Naive thymus-derived CD4-positive, alpha-beta T cell (primary cell): ENCODE data around the gene BATF3. TPM values are rescaled to one million over a fixed set of nuclear protein-coding genes. Genes with fewer than 3 reads are reported as not detected.

Experiments used
- polyA plus RNA-seq, 2 donors: library from polyadenylated mRNA; unstranded; fragments of 300-500 nt; fragmentation: Illumina TruSeq; gene quantifications; one replicate each; pipeline ENCODE4 v1.2.3, GENCODE V29; 2021
- total RNA-seq, 6 experiments: library from RNA in 5 of 6; stranded (reverse) in 5 of 6; gene quantifications; 1 replicate in 5 of 6; 2 replicates in 1 of 6; pipeline ENCODE4 v1.2.3 and lab custom pipeline; 2021 to 2026

Gene BATF3
- total and polyA plus RNA-seq, 7 experiments from 2014 or later: 0.27 to 40.2 (median 1.1) TPM

Other genes starting within 250 kb of the BATF3 start
- 10 to 100 TPM in 3 of 5 experiments, under 1 TPM in 2; 0.57 to 83.4 (median 12.5) TPM for gene ATF3, start 91.1 kb downstream of the BATF3 start, total RNA-seq
- gene ATF3, start 91.1 kb downstream of the BATF3 start, polyA plus RNA-seq: not detected
- 10 to 100 TPM; 22.3 to 42.3 (median 37.7) TPM for gene NSL1, start 91.9 kb upstream of the BATF3 start, total RNA-seq
- gene NSL1, start 91.9 kb upstream of the BATF3 start, polyA plus RNA-seq: 10 to 100 TPM; 77.4 to 79.3 TPM
- gene TATDN3, start 92.1 kb upstream of the BATF3 start, total RNA-seq: 10 to 100 TPM; 10.0 to 17.7 (median 13.9) TPM
- 10 to 100 TPM; 16.5 to 19.2 TPM for gene TATDN3, start 92.1 kb upstream of the BATF3 start, polyA plus RNA-seq
- not detected for gene SPATA45, start 147.8 kb upstream of the BATF3 start, total RNA-seq
- not detected for gene SPATA45, start 147.8 kb upstream of the BATF3 start, polyA plus RNA-seq
- gene FLVCR1, start 158.4 kb upstream of the BATF3 start, total RNA-seq: 10 to 100 TPM in 2 of 5 experiments, 1 to 10 TPM in 3; 7.4 to 12.2 (median 8.2) TPM
- 1 to 10 TPM; 2.3 to 2.6 TPM for gene FLVCR1, start 158.4 kb upstream of the BATF3 start, polyA plus RNA-seq